GM18498 (cell line): Measurements from ENCODE around the gene HNRNPUL1.
A peak's percentile ranks its signal among the peaks of the same experiment; 100 is the strongest.
"Not testable (repeated sequence)": the region's sequence is repeated elsewhere in the genome, so short reads cannot be mapped to it uniquely, and the experiment has no call there.

Experiments used
- ATAC-seq: cut with Tn5 transposase; IDR thresholded peaks from one replicate; pipeline ENCODE4 v1.9.1; 2021; ENCODE audit warnings: mild to moderate bottlenecking, moderate library complexity; ENCODE audit not compliant: unreplicated experiment

The HNRNPUL1 gene

GRCh38 chr19:41263850-41264580, at the start of gene HNRNPUL1:
Gene HNRNPUL1, plus strand, starts transcription at chr19:41264372. Its CDS starts 132 bp downstream, at chr19:41264504.
- peak; percentile 73 for ATAC-seq

- no peak for ATAC-seq
Observed at GRCh38 chr19:41217741-41218140, 46.4 kb upstream of the HNRNPUL1 start.

GRCh38 chr19:41218249-41218614, 45.9 kb upstream of the HNRNPUL1 start:
- ATAC-seq = no peak

- ATAC-seq = no peak
Observed at GRCh38 chr19:41218615-41219507, 45.3 kb upstream of the HNRNPUL1 start, which contains the start of gene AXL. Gene AXL, plus strand, starts transcription at chr19:41219223. Its CDS starts 170 bp downstream, at chr19:41219393.

DNA sequence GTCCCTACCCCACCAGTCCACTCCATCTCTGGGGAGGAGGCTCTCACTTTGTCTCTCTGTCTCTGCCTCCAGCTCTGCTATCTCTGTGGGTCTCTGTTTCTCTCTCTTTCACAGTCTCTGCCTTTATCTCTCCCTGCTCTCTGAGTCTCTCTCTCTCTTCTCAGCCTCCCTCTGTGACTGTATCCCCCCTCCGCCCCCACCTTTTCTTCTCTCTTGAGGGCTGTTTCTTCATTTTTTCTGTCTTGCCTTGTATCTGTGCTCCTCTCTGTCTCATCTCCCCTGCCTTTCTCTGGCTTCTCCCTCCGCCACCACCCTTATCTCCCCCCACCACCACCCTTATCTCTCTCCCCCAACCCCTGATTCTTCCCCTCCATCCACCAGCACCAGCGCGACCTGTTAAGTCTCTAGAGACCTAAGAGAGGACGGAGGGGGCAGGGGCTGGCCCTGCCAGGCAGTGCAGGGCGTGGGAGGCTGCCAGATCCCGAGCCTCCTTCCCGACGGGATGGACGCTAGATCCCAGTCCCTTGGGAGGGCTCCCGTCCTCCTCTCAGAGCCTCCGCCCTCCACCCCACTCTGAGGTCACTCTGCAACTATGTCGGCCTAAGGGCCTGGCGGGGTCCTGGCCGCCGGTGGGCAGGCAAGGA, 44.1 kb upstream of the HNRNPUL1 start:
- ATAC-seq = no peak

DNA sequence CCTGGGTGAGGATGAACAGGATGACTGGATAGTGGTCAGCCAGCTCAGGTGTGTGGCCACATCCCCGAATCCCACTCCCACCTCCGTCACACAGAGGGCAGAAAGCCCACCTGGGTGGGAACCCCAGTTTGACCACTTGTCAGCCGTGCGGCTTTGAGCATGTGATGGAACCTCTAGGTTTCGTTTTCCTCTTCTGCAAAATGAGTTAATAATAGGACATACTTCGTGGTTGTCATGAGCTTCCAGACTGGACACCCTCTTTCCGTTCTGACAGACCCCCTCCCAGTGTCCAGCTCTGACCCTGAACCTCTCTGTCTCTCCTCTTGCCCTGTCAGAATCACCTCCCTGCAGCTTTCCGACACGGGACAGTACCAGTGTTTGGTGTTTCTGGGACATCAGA, 43.4 kb upstream of the HNRNPUL1 start:
- no peak for ATAC-seq

GRCh38 chr19:41221514-41222205, 42.5 kb upstream of the HNRNPUL1 start:
- no peak for ATAC-seq

DNA sequence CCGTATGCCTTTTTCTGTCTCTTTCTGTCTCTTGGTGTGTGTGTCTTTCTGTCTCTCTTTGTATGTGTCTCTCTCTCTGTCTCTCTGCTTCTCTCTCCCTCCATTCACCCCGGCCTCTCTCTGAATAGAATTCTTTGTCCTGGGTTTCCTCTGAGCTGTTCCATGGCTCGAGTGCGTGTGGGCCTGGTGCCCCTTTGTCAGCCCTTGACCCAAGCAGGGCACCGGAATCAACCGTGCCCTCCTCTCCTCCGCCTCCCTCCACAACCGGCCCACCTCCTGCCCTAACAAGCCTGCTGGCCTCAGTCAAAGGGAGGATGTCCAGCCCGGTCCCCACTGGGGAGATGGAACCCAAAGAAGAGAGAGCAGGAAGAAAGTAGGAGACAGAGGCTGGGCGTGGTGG, 41.9 kb upstream of the HNRNPUL1 start:
- ATAC-seq = no peak

DNA sequence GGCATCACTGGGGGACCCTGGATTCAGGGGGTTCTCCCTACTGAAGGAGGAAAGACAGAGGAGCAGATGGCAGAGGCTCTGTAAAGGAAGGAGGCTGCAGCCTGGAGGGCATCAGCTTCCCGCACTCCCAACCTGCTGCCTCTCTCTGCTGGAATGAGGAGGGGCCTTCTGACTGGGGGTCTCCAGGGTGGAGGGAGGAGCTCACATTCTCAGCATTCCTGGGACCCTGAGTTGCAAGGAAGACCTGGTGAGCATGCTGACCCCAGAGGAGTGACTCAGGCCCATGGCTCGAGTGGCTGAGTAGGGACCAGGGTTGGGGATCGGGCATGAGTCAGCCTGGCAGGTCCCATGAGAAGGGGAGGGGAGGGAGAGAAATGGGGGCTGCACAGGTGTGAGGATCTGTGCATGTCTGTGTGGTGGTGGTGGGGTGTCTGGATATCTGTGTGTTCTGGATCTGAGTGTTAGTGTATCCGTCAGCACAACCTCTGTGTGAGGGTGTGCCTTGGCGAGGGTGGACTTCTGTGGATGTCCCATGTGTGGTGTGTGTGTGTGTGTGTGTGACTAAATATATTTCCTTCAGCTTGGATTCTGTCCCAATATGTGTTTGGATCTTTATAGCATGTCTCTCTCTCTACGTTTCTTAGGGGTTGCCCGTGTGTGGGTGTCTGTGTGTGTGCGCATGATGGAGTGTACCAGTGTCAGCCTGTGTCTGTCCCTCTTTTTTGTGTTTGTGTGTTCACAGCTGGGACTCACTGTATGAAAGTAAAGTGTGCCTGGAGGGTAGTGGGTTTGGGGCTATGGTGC, 40.5 kb upstream of the HNRNPUL1 start:
- no peak for ATAC-seq

- ATAC-seq = no peak
Observed at GRCh38 chr19:41224632-41225031, 39.5 kb upstream of the HNRNPUL1 start.

- no peak for ATAC-seq
Observed at GRCh38 chr19:41225238-41226052, 38.7 kb upstream of the HNRNPUL1 start.

- no peak for ATAC-seq
Observed at GRCh38 chr19:41226053-41226873, 37.9 kb upstream of the HNRNPUL1 start.

DNA sequence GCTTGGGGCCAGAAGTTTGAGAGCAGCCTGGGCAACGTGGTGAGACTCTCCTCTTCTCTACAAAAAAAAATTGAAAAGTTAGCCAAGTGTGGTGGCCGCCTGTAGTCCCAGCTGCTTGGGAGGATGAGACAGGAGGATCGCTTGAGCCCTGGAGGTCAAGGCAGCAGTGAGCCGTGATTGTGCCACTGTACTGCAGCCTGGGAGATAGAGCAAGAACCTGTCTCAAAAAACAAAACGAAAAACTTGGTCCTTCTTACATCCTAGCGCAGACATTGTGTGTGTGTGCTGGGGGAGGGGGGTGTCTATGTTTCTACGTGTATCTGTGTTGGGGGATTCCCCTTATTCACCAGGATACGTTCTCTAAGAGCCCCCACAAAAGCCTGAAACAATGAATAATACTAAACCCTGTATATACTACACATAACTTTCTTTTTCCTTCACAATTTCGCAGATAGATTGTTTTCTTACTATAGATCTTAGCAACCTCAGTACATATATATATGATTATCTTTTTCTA, 37.2 kb upstream of the HNRNPUL1 start:
- ATAC-seq = no peak

GRCh38 chr19:41228486-41228885, 35.7 kb upstream of the HNRNPUL1 start:
- no peak for ATAC-seq

- ATAC-seq = not testable (repeated sequence)
Observed at GRCh38 chr19:41229338-41229737, 34.8 kb upstream of the HNRNPUL1 start.

DNA sequence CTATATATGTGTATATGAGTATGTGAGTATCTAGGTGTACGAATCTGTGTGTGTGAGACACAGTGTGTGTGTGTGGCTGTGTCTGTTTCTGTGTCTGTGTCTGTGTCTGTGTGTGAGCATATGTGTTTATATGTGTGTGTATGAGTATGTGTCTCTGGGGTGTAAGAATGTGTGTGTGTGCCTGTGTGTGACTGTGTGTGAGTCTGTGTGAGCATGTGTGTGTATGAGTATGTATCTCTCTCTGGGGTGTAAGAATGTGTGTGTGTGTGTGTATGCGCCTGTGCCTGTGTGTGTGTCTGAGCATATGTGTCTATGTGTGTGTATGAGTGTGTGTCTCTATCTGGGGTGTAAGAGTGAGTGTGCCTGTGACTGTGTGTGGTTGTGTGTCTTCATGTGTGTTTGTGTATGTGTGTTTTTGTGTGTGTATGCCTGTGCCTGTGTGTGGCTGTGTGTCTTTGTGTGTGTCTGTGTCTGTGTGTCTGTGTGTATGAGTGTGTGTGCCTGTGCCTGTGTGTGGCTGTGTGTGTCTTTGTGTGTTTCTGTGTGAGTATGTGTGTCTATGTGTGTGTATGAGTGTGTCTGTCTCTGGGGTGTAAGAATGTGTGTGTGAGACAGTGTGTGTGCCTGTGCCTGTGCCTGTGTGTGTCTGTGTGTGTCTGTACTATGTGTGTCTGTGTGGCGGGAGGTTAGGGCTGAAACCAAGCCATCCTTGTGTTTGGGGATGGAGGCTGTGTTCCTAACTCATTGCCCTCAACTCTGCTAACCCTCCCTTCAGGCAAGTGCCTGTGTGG, 33.9 kb upstream of the HNRNPUL1 start:
- no peak for ATAC-seq

- no peak for ATAC-seq
Observed at GRCh38 chr19:41232686-41233085, 31.5 kb upstream of the HNRNPUL1 start.
